GM12891 (cell line): ENCODE results near the gene FBP2.

Experiments used
- POLR2A ChIP-seq: IDR thresholded peaks from 2 replicates; pipeline ENCODE4 v1.6.1; 2011; ENCODE audit warnings: low read depth, low read length, control low read depth
- POLR2AphosphoS5 ChIP-seq: IDR thresholded peaks from 2 replicates; pipeline ENCODE4 v1.6.1; 2011; ENCODE audit warnings: low read depth, low read length, control low read depth
- POU2F2 ChIP-seq: IDR thresholded peaks from 2 replicates; pipeline ENCODE4 v1.6.1; 2011; ENCODE audit warnings: low read depth, mild to moderate bottlenecking, control low read depth, low read length, moderate library complexity
- TAF1 ChIP-seq: IDR thresholded peaks from 2 replicates; pipeline ENCODE4 v1.6.1; 2011; ENCODE audit warnings: low read depth, low read length, control low read depth

- TF ChIP-seq POLR2AphosphoS5, result no peak
- no peak for TF ChIP-seq POLR2A
- TF ChIP-seq TAF1, result no peak
- no peak for TF ChIP-seq POU2F2
These were observed 29.6 kb upstream of the FBP2 start for GRCh38 chr9:94623253-94623652.
